HCT116 (cell line): ENCODE data around the gene ZBTB49. TPM values are rescaled to one million over a fixed set of nuclear protein-coding genes. Genes with fewer than 3 reads are reported as not detected.

Experiments
- ATAC-seq: fragments of 200-7000 bp; cut with Tn5 transposase; 2 replicates; pipeline ENCODE4 v1.9.1; 2020; ENCODE audit warnings: mild to moderate bottlenecking, moderate library complexity
- BruUV-seq: library from RNA; stranded (reverse); fragments of 400-500 nt; replicated peaks from 2 replicates; lab custom pipeline; 2021; lab: Mats Ljungman, UMichigan
- CTCF ChIA-PET: fragments of 300-600 bp; sonication (Branson Sonifier 250); formaldehyde crosslinking; loops from one replicate; lab custom pipeline; 2021; ENCODE audit warnings: antibody characterized with exemption; lab: Charles Lee
- POLR2A ChIA-PET: fragments of 300-600, 350-600 bp; sonication (Branson Sonifier 250); formaldehyde crosslinking; loops from one replicate; lab custom pipeline; 2021; ENCODE audit warnings: antibody characterized with exemption; lab: Charles Lee
- RAD21 ChIA-PET, 2 experiments: fragments of 300-600 bp; sonication (Branson Sonifier 250); formaldehyde crosslinking; loops; one replicate each; lab custom pipeline; 2023; ENCODE audit warnings: low total read pairs in 2 of 2; ENCODE audit not compliant: uncharacterized antibody in 2 of 2, unreplicated experiment in 2 of 2, low non-redundant PET in 1 of 2; lab: Charles Lee
- DNase-seq: peaks from one replicate; pipeline ENCODE4 v3.0.0-alpha.2; 2010; ENCODE audit warnings: low read depth, low spot score
- H2AFZ ChIP-seq: fragments of 200-600 bp; shearing (Covaris generic), sonication (generic); 2 replicates; pipeline ENCODE4 v1.6.1; 2017; ENCODE audit warnings: low read depth, mixed run types, mixed read lengths, antibody characterized with exemption, low read length; ENCODE audit not compliant: poor library complexity, severe bottlenecking
- H3K27ac ChIP-seq: 2 replicates; pipeline ENCODE4 v1.5.1; 2012; ENCODE audit warnings: low read depth, low read length
- H3K27me3 ChIP-seq: fragments of 200-600 bp; sonication (generic); 2 replicates; pipeline ENCODE4 v1.6.1; 2016; ENCODE audit warnings: mixed run types, low read length, mixed read lengths; ENCODE audit not compliant: insufficient read depth
- H3K36me3 ChIP-seq, 2 experiments: fragments of 200-500 bp in 1 of 2; fragments of 200-600 bp in 1 of 2; sonication (Bioruptor generic) in 1 of 2; sonication (generic) in 1 of 2; 2 replicates each; pipeline versions ENCODE4 v1.5.1 to v1.6.1; 2014 to 2016; ENCODE audit warnings: low read length in 2 of 2, inconsistent platforms in 1 of 2, mixed read lengths in 1 of 2, mixed run types in 1 of 2; ENCODE audit not compliant: insufficient read depth in 2 of 2, control insufficient read depth in 1 of 2
- H3K4me1 ChIP-seq, 2 experiments: fragments of 200-600 bp in 1 of 2; sonication (generic) in 1 of 2; 2 replicates each; pipeline versions ENCODE4 v1.5.1 to v1.6.1; 2012 to 2017; ENCODE audit warnings: low read length in 2 of 2, inconsistent platforms in 1 of 2, mild to moderate bottlenecking in 1 of 2, mixed read lengths in 1 of 2, mixed run types in 1 of 2, moderate library complexity in 1 of 2; ENCODE audit not compliant: insufficient read depth in 2 of 2, control insufficient read depth in 1 of 2
- H3K4me2 ChIP-seq: fragments of 200-600 bp; sonication (generic); 2 replicates; pipeline ENCODE4 v1.6.1; 2017; ENCODE audit warnings: mixed run types, low read length, mixed read lengths
- H3K4me3 ChIP-seq, 2 experiments: fragments of 200-600 bp in 1 of 2; sonication (generic) in 1 of 2; replicated peaks in 1 of 2; 2 replicates each; pipeline ENCODE4 v1.5.1; 2011 to 2016; ENCODE audit warnings: low read length in 2 of 2, control low read depth in 1 of 2, low read depth in 1 of 2, mild to moderate bottlenecking in 1 of 2, mixed read lengths in 1 of 2, mixed run types in 1 of 2
- H3K79me2 ChIP-seq: fragments of 200-600 bp; sonication (generic); 2 replicates; pipeline ENCODE4 v1.6.1; 2017; ENCODE audit warnings: mild to moderate bottlenecking, mixed run types, low read length, moderate library complexity, mixed read lengths; ENCODE audit not compliant: insufficient read depth
- H3K9ac ChIP-seq: fragments of 200-600 bp; sonication (generic); 2 replicates; pipeline ENCODE4 v1.6.1; 2016; ENCODE audit warnings: low read length, mixed read lengths
- H3K9me2 ChIP-seq: fragments of 200-600 bp; sonication (generic), shearing (Covaris generic); 2 replicates; pipeline ENCODE4 v1.6.1; 2017; ENCODE audit warnings: mixed run types, mild to moderate bottlenecking, moderate library complexity; ENCODE audit not compliant: insufficient read depth
- H3K9me3 ChIP-seq, 2 experiments: fragments of 200-500 bp in 1 of 2; fragments of 200-600 bp in 1 of 2; sonication (Bioruptor generic) in 1 of 2; sonication (generic) in 1 of 2; 2 replicates each; pipeline ENCODE4 v1.6.1; 2014 to 2017; ENCODE audit warnings: low read length in 2 of 2, mixed read lengths in 2 of 2, inconsistent platforms in 1 of 2, low read depth in 1 of 2, mild to moderate bottlenecking in 1 of 2, mixed run types in 1 of 2, moderate library complexity in 1 of 2; ENCODE audit not compliant: control insufficient read depth in 1 of 2, insufficient read depth in 1 of 2
- H4K20me1 ChIP-seq: fragments of 200-600 bp; sonication (generic), shearing (Covaris generic); 2 replicates; pipeline ENCODE4 v1.6.1; 2017; ENCODE audit warnings: mixed run types, mild to moderate bottlenecking, moderate library complexity; ENCODE audit not compliant: insufficient read depth
- ATF3 ChIP-seq: IDR thresholded peaks from 2 replicates; pipeline ENCODE4 v1.6.1; 2012
- CEBPB ChIP-seq: IDR thresholded peaks from 2 replicates; pipeline ENCODE4 v1.6.1; 2012; ENCODE audit warnings: low read depth
- CTCF ChIP-seq, 3 experiments: fragments of 200-600 bp in 1 of 3; sonication (generic) in 1 of 3; IDR thresholded peaks in 2 of 3; conservative IDR thresholded peaks in 1 of 3; 2 replicates each; pipeline ENCODE4 v1.5.1; 2012 to 2017; ENCODE audit warnings: low read depth in 2 of 3, low read length in 2 of 3, antibody characterized with exemption in 1 of 3, borderline replicate concordance in 1 of 3, control low read depth in 1 of 3, mild to moderate bottlenecking in 1 of 3, mixed read lengths in 1 of 3, mixed run types in 1 of 3, moderate library complexity in 1 of 3; ENCODE audit not compliant: insufficient read depth in 1 of 3
- EZH2 ChIP-seq: fragments of 200-600 bp; sonication (generic); IDR thresholded peaks from 2 replicates; pipeline ENCODE4 v1.6.1; 2017; ENCODE audit warnings: antibody characterized with exemption, mixed run types
- JUND ChIP-seq: IDR thresholded peaks from 2 replicates; pipeline ENCODE4 v1.6.1; 2012
- POLR2AphosphoS5 ChIP-seq: IDR thresholded peaks from 2 replicates; pipeline ENCODE4 v1.6.1; 2011; ENCODE audit warnings: mild to moderate bottlenecking, low read depth, low read length, moderate library complexity
- SIN3A ChIP-seq: IDR thresholded peaks from 2 replicates; pipeline ENCODE4 v1.6.1; 2012; ENCODE audit warnings: low read depth
- SP1 ChIP-seq: IDR thresholded peaks from 2 replicates; pipeline ENCODE4 v1.6.1; 2012; ENCODE audit warnings: low read depth
- TCF7L2 ChIP-seq: IDR thresholded peaks from 2 replicates; pipeline ENCODE4 v1.7.0; 2011; ENCODE audit warnings: borderline replicate concordance, inconsistent platforms; ENCODE audit not compliant: insufficient read depth, insufficient read length; ENCODE audit errors: extremely low read depth
- ZBTB33 ChIP-seq: IDR thresholded peaks from 2 replicates; pipeline ENCODE4 v1.6.1; 2011; ENCODE audit warnings: mild to moderate bottlenecking, low read length, moderate library complexity; ENCODE audit not compliant: insufficient replicate concordance; ENCODE audit errors: extremely low read depth
- ZFX ChIP-seq: fragments of 450-650 bp; IDR thresholded peaks from 2 replicates; pipeline ENCODE4 v1.6.1; 2017
- intact Hi-C: fragments of 100-400 bp; cut with micrococcal nuclease; formaldehyde crosslinking; loops from 2 replicates; pipeline ENCODE4 v1.10.0; 2022
- total RNA-seq: library from RNA; stranded (reverse); gene quantifications from one replicate; pipeline ENCODE4 v1.2.1, GENCODE V29; 2021; ENCODE audit not compliant: unreplicated experiment

Gene ZBTB49
- total RNA-seq, 1 experiment from 2014 or later = 3.9 TPM

GRCh38 chr4:4333265-4333706 lies 43.2 kb downstream of the ZBTB49 start:
- no peak overlapping the region for H3K4me3 ChIP-seq
- no peaks in the 10 kb centered on the region for H3K27me3 ChIP-seq
- H3K9me2 ChIP-seq = no peaks in the 10 kb centered on the region
- no peaks in the 10 kb centered on the region for H3K79me2 ChIP-seq
- intact Hi-C loops = no loop called here
- no peaks in the 10 kb centered on the region for H3K36me3 ChIP-seq
- H3K4me2 ChIP-seq = no peak overlapping the region
- DNase-seq = no peak
- no peak for ATAC-seq
- POLR2A ChIA-PET = no interaction called here
- H3K4me1 ChIP-seq = peaks cover 0 to 8% of the 10 kb centered on the region in 2 experiments; a peak in 1 of 4 replicates
- H3K9me3 ChIP-seq = no peaks in the 10 kb centered on the region
- H3K9ac ChIP-seq = no peak overlapping the region
- TF ChIP-seq ATF3 (no peak), JUND (no peak), ZBTB33 (no peak)
- TF ChIP-seq, all 23 proteins: peak for 0
- no peaks in the 10 kb centered on the region for H4K20me1 ChIP-seq
- no peak overlapping the region for H2AFZ ChIP-seq
- BruUV-seq = no TSS peak
- ChIA-PET RAD21 (no interaction called here), CTCF (interaction anchor here (1.8 kb wide), 1 partner anchor 73 kb away, joined by 6 read pairs; no protein-coding TSS in a partner anchor)
- no peak overlapping the region for H3K27ac ChIP-seq

GRCh38 chr4:4334798-4335520 lies 44.9 kb downstream of the ZBTB49 start:
- no peaks in the 10 kb centered on the region for H3K9me3 ChIP-seq
- H3K27me3 ChIP-seq = no peaks in the 10 kb centered on the region
- ChIA-PET CTCF (interaction anchor here (1.0 to 2.1 kb wide), 2 partner anchors 75 to 83 kb away, joined by 5 to 12 read pairs; no protein-coding TSS in a partner anchor), POLR2A (no interaction called here), RAD21 (no interaction called here)
- no peaks in the 10 kb centered on the region for H4K20me1 ChIP-seq
- peak overlapping the region; percentile 74 for H2AFZ ChIP-seq
- H3K4me1 ChIP-seq = peaks cover 0 to 8% of the 10 kb centered on the region in 2 experiments; a peak in 1 of 4 replicates
- H3K4me3 ChIP-seq = peak overlapping the region; percentile 27 to 39; a peak in 3 of 4 replicates
- H3K27ac ChIP-seq = no peak overlapping the region
- DNase-seq (peak; percentile 43), ATAC-seq (peak; percentile 99)
- no peaks in the 10 kb centered on the region for H3K9me2 ChIP-seq
- H3K79me2 ChIP-seq = no peaks in the 10 kb centered on the region
- H3K9ac ChIP-seq = no peak overlapping the region
- peak overlapping the region; percentile 69 for H3K4me2 ChIP-seq
- intact Hi-C loops = loop anchor here (1.0 to 2.0 kb wide), 2 partner anchors 75 to 82 kb away; no protein-coding TSS in a partner anchor
- BruUV-seq = no TSS peak
- H3K36me3 ChIP-seq = no peaks in the 10 kb centered on the region
- TF ChIP-seq SP1 (no peak), CTCF (IDR thresholded peaks at IDR 0.05 in 2 of 3, conservative IDR thresholded peaks at IDR 0.05 in 1 of 3; ENCODE audit: borderline replicate concordance in 1 of 3, insufficient read depth in 1 of 3, low read depth in 2 of 3, low read length in 2 of 3) (peak; percentile 74 to 86 (median 77)), ZBTB33 (peak; percentile 44), JUND (peak; percentile 26; the same call in 1 of the 2 replicates), CEBPB (no peak), POLR2AphosphoS5 (no peak), TCF7L2 (no peak), SIN3A (no peak), ZFX (no peak), EZH2 (no peak)
